GM10847 (cell line): ENCODE data around the gene SDR39U1.

Experiments
- POLR2A ChIP-seq: IDR thresholded peaks from 2 replicates; pipeline ENCODE4 v1.6.1; 2011; ENCODE audit not compliant: insufficient read length; ENCODE audit errors: extremely low read depth

Gene SDR39U1

GRCh38 chr14:24432259-24433131 lies 10.1 kb downstream of the SDR39U1 start:
- no peak for TF ChIP-seq POLR2A

DNA sequence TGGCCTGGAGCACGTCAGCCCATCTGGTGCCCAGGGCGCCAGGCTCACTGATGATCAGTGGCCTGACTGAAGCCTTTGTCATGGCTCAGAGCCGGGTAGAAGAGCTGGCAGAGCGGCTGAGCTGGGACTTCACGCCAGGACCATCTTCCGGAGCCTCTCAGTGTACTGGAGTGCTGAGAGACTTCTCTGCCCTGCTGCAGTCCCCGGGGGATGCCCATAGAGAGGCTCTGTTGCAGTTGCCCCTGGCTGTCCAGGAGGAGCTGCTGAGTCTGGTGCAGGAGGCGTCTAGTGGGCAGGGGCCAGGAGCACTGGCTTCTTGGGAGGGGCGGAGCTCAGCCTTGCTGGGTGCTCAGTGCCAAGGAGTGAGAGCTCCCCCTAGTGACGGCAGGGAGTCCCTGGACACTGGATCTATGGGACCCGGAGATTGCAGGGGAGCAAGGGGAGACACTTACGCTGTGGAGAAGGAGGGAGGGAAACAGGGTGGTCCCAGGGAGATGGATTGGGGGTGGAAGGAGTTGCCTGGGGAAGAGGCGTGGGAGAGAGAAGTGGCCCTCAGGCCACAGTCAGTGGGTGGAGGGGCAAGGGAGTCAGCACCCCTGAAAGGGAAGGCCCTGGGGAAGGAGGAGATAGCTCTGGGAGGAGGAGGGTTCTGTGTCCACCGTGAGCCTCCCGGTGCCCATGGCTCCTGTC lies 10.9 kb downstream of the SDR39U1 start:
- TF ChIP-seq POLR2A: no peak

DNA sequence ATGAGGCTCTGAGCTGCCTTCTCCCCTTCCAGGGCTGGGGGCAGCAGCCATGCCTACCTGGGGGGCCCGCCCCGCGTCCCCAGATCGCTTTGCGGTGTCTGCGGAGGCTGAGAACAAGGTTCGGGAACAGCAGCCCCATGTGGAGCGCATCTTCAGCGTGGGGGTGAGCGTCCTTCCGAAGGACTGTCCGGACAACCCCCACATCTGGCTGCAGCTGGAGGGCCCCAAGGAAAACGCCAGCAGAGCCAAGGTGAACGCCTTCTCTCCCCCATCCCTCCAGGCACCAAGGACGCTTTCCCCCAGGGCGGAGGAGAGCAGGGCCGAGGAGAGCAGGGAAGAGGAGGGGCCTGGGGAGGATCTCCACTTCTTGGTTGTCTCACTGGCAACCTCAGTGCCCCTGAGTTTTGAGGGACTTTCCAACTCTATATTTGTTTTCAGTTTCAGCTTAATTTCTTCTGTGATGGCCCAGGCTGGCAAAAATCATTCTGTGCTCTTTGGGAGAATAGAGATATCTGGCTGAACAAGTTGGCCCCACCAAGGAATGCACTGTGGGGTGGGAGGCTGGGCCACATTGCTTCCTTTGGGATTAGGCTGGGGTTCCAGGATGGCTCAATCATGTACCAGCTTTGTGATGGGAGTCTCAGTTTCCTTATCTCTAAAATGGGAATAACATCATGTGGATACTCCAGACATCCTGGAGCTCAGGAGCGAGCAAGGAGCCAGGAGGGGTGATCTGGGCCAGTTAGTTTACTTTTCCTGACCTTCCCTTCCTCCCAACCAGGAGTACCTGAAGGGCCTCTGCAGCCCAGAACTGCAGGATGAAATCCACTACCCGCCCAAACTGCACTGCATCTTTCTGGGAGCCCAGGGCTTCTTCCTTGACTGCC lies 11.7 kb downstream of the SDR39U1 start:
- TF ChIP-seq POLR2A: peak; percentile 36

- no peak for TF ChIP-seq POLR2A
Observed at GRCh38 chr14:24430143-24430681, 12.4 kb downstream of the SDR39U1 start.

- TF ChIP-seq POLR2A: peak; percentile 96
Observed at GRCh38 chr14:24429395-24430142, 13.0 kb downstream of the SDR39U1 start, which contains the start of the genes CBLN3 and KHNYN. TSS of gene CBLN3 (minus strand) at chr14:24429668. CDS start at chr14:24429054, 614 bp downstream. TSS of gene KHNYN (plus strand) at chr14:24429954. CDS start at chr14:24430731, 777 bp downstream.

- TF ChIP-seq POLR2A: no peak
Observed at GRCh38 chr14:24428628-24429394, 13.8 kb downstream of the SDR39U1 start.

DNA sequence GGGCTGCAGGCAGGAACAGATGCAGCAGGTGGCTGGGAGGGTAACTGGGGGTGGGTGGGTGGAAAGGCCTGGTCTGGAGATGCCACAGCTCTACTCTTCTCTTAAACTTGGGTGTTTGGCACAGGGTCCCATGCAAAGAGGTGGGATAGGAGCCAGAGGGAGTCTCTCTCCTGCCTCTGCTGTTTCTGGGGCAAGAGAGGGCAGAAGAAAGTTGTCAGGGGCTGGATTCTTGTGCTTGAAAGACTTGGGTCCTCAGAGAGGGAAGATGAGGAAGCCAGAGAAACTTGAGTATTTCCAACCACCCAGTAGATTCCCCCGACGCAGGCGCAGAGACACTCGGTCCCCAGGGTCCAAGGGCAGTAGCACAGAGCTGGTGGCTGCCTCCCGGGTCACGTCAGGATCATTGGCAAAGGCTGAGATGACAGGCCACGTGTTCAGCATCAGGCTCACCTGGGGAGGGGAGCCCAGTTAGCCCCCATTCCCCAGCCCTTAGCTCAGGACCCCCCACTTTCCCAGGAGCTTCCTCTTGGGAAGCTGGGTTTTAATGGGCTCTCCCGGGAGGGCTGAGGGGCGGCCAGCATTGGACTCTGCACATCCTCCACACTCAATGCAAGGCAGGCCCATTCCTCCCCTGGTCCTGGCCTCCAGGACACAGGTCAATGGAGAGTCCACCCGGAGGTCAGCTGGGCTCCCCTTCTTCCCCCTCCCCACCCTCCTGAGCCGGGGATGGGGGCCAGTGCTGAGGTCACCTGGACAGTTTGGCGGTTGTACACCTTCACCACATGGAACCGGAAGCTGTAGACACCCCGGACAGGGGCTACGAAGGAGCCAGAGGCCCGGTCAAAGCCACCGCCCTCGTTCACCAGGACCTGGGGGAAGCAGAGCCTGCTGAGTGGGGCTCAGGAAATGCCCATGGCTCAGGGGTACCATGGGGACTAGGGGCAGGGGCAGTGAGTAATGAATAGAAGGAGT lies 14.8 kb downstream of the SDR39U1 start:
- no peak for TF ChIP-seq POLR2A

DNA sequence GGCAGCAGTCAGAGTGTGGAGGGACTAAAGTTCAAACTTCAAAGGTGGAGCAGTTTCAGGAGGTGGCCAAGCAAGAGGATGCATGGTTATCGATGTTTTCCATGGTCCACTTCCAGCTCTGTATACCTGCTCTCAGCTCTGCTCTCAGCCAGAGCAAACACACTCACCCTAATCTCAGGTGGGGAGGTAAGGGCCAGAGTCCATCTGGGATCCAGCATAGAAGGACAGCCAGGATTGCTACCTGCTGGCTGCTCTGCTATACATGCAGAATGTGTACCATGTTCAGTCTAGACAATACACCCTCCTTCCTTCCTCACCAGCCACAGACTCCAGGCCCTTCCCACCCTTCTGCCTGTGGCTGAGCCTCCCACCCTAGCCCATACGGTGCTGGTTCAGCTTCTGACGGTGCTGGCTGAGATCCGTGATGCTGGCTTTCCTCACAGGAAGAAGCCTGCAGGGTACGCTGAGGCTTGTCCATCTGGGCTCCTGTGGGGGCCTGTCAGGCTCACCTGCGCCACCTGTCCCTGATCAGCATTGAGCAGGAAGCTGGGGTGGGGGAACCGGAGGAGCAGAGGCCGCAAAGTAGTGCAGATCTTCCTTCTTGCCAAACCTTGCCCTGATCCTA lies 15.6 kb downstream of the SDR39U1 start:
- TF ChIP-seq POLR2A: no peak

- no peak for TF ChIP-seq POLR2A
Observed at GRCh38 chr14:24426150-24426911, 16.2 kb downstream of the SDR39U1 start.

- TF ChIP-seq POLR2A: no peak
Observed at GRCh38 chr14:24425704-24426103, 16.9 kb downstream of the SDR39U1 start.
